ENCODE data around the gene ACLY. TPM values are rescaled to one million over a fixed set of nuclear protein-coding genes. Genes with fewer than 3 reads are reported as not detected.
"Not testable (repeated sequence)": the region's sequence is repeated elsewhere in the genome, so short reads cannot be mapped to it uniquely, and the experiment has no call there.

ACLY gene
- polyA plus RNA-seq, 3 donors, result 87.1 to 95.2 (median 88.7) TPM

DNA sequence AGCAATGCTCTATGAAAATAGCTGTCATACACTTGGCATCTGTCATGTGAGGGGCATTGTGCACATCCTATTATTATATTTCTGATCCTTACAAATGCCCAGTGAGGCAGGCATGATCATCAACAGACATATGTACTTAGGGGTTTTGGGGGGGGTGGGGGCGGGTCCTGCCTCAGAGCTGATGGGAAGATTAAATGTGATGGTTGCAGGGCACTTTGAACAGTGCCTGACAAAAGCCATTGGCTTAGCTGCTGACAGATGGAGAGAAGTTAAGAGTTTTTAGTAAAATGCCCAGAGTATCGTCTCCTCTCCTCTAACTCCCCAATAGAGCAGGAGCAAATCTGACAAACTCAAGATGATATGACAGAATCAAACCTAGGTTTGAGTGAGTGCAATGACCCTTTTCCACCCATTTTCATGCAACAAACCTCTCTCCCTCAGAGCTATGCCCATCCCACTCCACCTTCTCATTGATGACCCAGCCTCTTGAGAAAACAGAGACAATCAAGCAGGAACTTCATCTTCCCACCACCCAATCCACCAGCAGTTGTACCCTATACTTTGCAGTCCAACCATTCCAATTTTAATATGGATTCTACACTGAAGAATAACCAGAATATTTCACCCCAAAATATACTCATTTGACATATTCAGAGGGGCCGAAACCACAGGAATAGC is 58.4 kb downstream of the ACLY start:
- no peak for DNase-seq (ENCODE audit: extremely low read depth in 1 of 11, low read depth in 9 of 11, low spot score in 4 of 11)

DNA sequence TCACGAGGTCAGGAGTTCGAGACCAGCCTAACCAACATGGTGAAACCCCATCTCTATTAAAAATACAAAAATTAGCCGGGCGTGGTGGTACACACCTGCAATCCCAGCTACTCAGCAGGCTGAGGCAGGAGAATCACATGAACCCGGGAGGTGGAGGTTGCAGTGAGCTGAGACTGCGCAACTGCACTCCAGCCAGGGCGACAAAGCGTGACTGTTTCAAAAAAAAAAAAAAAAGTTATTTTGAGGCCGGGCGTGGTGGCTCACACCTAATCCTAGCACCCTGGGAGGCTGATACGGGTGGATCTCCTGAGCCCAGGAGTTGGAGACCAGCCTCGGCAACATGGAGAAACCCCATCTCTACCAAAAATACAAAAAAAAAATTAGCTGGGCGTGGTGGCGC is 67.4 kb downstream of the ACLY start:
- DNase-seq (ENCODE audit: extremely low read depth in 1 of 11, low read depth in 9 of 11, low spot score in 4 of 11), result not testable (repeated sequence)

DNA sequence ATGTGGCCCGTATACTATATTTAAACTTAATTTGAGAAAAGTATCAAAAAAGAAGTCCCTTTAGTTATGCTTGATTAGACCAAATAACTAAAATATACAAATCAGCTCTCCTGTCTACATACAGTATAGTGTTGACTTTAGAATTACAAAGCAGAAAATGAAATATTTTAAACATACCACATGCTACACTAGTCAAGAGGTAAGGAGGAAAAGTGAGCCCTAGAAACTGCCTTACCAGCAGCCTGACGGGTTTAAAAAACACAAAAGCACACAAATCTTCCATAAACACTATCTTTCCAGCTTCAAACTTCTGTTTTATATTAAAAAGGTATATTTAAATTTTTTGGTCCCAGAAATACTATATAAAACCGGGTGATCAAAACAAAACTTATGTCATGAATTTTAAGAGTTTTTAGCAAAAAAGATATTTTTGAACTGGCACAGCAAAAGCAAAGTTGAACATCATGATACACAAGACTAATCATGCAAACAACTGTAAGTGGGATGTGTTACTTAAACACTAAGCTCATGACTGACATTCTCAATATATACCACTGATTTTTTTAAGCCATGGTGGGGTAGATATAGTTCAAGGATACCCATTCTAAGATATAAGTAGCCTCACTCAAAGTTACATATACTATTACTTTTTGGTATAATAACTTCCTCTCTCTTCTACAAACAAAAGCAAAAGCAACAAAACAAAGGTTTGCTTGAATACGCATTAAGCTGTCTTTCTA is 69.3 kb downstream of the ACLY start:
- no peak for DNase-seq (ENCODE audit: extremely low read depth in 1 of 11, low read depth in 9 of 11, low spot score in 4 of 11)

DNA sequence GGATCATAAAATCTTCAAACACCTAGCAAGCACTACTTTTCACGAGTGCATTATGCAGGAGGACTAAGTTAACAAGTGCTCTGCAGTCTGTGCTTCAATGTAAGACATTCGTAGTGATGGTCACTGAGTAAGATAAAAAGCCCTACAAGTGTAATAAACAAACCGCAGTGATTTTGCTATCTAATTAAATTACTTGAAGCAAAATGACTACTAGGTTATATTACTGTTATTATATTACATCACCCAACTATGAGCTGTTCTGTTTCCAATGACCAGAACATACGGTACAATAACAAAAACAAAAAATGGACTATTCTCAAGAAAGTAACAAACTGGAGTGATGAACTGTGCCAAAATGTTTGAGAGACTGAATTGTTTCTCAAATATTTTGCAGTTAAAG is 70.0 kb downstream of the ACLY start:
- DNase-seq (ENCODE audit: extremely low read depth in 1 of 11, low read depth in 9 of 11, low spot score in 4 of 11), result no peak

GRCh38 chr17:41844971-41845370 is 73.8 kb downstream of the ACLY start:
- no peak for DNase-seq (ENCODE audit: extremely low read depth in 1 of 11, low read depth in 9 of 11, low spot score in 4 of 11)

DNA sequence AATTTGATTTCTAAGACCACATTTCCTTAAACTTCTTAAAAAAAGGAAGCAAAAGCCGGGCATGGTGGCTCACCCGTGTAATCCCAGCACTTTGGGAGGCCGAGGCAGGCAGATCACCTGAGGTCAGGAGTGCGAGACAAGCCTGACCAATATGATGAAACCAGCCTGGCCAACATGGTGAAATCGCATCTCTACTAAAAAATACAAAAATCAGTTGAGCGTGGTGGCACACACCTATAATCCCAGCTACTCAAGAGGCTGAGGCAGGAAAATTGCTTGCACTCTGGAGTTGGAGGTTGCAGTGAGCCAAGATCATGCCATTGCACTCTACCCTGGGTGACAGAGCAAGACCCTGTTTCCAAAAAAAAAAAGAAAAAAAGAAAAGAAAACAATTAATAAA is 78.0 kb downstream of the ACLY start:
- not testable (repeated sequence) for DNase-seq (ENCODE audit: extremely low read depth in 1 of 11, low read depth in 9 of 11, low spot score in 4 of 11)

DNA sequence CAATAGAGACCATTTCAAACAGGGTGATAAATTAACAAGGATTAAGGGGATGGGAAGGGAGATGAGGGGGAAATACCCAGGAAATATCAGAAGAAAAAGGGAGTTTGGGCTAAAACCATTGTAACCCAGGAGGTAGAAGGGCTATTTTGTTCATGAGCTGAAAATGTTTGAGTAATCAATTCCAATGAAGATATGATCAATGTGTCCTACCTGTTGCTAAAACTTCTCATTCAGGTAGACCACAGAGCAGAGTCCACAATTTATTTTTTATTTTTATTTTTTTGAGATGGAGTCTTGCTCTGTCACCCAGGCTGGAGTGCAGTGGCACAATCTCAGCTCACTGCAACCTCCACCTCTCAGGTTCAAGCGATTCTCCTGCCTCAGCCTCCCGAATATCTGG is 79.3 kb downstream of the ACLY start:
- not testable (repeated sequence) for DNase-seq (ENCODE audit: extremely low read depth in 1 of 11, low read depth in 9 of 11, low spot score in 4 of 11)

- DNase-seq (ENCODE audit: extremely low read depth in 1 of 11, low read depth in 9 of 11, low spot score in 4 of 11), result no peak
Observed at GRCh38 chr17:41837761-41838538, 80.8 kb downstream of the ACLY start, which contains the start of gene KLHL10. Gene KLHL10 (plus strand): TSS chr17:41837825. CDS start chr17:41837933, 108 bp downstream.

DNA sequence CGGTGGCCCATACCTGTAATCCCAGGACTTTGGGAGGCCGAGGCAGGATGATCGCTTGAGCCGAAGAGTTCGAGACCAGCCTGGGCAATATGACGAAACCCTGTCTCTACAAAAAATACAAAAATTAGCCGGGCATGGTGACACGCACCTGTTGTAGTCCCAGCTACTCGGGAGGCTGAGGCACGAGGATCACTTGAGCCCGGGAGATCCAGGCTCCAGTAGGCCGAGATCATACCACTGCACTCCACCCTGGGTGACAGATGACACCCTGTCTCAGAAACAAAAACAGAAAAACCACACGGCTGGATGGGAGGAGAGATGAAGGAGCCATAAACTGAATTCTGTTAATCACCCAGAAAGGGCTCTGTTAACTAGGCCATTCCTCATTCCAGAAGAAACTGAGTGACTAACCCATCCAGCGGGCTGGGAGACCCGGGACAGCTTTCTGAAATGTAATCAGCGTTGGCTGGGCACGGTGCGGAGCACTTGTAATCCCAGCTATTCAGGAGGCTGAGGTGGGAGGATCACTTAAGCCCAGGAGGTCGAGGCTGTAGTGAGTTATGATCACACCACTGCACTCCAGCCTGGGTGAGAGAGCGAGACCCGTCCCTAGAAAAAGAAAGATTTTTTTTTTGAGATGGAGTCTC is 82.1 kb downstream of the ACLY start:
- no peak for DNase-seq (ENCODE audit: extremely low read depth in 1 of 11, low read depth in 9 of 11, low spot score in 4 of 11)

DNA sequence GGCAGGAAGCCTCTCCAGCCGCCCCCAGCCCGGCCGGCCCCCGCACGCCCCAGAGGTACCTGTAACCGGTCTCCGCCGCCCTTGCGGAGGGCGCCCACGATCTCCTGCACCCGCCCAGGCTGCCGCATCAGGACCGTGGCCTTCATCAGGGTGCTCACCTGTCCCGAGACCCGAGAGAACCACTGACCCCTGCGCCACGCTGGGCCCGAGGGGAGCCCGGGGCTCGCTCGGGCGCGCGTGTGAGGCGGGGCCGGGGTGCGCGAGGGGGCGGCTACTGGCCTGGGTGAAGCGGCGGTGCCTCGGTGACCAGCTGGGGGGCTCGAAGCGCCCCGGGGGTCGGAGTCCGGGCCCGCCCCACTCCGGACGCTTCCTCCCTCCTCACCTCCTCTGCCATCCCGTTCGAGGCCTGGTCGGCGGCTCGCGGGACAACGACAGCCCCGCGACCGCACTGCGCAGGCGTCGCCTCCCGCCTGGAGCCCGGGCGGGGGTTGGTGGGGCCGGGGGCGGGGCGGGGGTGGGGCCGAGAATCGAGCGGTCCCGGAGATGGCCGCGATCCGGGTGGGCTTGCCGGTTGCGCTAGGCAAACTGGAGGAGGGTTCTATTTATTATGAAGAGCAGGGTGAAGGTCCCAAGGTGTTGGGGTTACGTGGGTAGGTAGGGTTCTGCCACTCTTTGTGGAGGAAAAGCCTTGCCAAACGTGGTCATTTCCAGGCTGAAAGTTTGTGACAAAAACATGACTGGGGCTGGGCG is 82.8 kb downstream of the ACLY start, which contains the start of gene NT5C3B:
NT5C3B (minus strand) TSS at position 433 of the 750 bp plus-strand sequence; CDS start at position 394, 39 bp downstream.
- peak in 5 of 11 donors; percentile 34 to 63 (median 54) for DNase-seq (ENCODE audit: extremely low read depth in 1 of 11, low read depth in 9 of 11, low spot score in 4 of 11)

DNA sequence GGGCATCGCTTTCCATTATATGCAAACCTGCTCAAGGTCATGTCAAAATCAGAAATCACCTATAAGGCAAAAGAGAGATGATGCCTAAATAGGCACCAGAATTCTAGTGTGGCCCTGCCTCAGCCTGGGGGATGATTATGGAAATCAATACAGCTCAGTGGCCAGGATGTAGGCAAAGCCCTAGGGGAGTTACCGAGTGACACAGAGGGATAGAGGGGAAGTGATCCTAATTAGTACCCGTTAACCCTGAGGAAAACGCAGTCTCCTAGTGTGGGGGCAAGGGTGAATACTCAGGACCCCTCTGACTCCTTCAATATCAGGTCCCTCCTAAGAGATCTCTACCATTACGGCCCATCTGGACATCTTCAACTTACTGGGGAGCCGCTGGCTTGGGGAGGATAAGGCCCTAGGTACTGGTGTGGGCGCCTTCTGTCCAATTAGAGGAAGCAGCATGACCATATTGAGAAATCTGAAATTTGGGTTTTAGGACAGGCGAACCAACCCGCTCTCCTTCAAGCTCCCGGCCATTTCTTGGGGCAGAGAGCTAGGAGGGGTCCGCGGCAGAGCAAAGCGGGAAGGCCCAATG is 83.4 kb downstream of the ACLY start:
- no peak for DNase-seq (ENCODE audit: extremely low read depth in 1 of 11, low read depth in 9 of 11, low spot score in 4 of 11)

DNA sequence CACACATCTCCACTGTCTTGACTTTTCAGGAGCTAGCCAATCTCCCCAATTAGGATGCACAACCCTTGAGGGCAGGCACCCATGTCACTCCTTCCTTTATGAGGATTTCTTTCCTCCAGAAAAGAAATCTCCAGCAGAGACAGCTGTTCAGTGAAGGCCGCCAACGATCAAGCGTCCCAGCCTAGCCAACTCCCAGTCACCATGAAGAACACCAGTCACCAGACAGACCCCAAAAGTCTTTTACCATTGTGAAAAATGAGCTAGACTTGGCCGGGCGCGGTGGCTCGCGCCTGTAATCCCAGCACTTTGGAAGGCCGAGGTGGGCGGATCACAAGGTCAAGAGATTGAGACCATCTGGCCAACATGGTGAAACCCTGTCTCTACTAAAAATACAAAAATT is 88.8 kb downstream of the ACLY start:
- not testable (repeated sequence) for DNase-seq (ENCODE audit: extremely low read depth in 1 of 11, low read depth in 9 of 11, low spot score in 4 of 11)

DNA sequence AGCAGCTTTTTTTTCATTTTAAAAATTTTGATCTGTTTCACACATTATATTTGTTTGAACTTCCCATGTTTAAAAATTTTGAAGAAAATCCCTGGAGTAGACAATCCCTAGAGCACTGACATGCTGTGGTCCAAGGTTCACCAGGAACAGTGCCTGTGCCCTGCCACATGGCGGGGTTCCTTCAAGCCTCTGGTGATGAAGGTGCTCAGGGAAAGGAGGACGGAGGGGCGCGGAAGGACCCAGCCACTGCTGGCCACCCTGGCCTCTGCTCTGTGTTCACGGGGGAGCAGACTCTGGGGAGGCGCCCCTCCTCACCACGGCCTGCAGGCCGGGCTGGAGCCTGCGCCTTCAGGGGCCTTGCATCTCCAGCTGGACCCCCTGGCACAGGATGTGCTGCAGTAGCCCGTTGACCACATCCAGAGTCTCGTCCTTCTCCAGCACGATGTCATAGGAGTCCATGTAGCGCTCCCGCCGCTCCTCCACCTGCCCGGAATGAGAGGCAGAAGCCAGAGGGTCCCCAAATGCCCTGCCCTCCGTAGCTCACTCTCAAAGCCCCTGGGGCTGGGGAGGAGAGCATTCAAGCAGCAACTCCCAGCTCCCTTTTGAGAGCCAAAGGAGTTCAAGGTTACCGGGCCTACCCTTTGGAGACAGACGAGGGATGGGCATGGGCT is 93.4 kb downstream of the ACLY start:
- DNase-seq (ENCODE audit: extremely low read depth in 1 of 11, low read depth in 9 of 11, low spot score in 4 of 11), result no peak

DNA sequence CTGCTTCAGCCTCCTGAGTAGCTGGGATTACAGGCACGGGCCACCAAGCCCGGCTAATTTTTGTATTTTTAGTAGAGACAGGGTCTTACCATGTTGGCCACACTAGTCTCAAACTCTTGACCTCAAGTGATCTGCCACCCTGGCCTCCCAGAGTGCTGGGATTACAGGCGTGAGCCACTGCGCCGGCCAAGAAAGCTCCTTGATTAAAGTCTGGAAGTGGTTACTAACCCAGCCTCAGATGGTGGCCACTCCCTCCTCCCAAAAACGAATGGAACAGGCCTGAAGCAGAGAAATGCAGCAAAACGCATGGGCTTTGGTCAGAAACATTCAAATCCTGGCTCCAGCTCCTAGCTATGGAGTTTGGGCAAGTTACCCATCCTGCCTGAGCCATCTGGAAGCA is 94.7 kb downstream of the ACLY start:
- no peak for DNase-seq (ENCODE audit: extremely low read depth in 1 of 11, low read depth in 9 of 11, low spot score in 4 of 11)

DNA sequence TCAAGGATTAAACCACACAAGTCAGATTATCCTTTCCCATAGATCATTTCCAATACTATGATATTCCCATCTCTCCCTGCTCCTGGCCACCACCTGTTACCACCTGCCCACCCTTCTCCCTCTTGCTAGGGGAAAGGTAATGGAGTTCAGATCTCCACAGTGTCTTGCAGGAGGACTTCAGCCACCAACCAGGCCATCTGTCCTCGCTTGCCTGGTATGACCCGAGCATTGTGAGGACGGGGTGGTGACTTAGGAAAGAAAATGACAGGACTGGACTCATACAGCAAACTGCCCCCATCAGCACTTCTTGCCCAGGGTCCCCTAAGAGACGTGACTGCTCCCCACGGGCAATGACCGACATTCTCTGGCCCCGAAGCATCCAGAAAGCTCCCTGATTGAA is 95.2 kb downstream of the ACLY start:
- no peak for DNase-seq (ENCODE audit: extremely low read depth in 1 of 11, low read depth in 9 of 11, low spot score in 4 of 11)

- DNase-seq (ENCODE audit: extremely low read depth in 1 of 11, low read depth in 9 of 11, low spot score in 4 of 11), result no peak
Observed at GRCh38 chr17:41823141-41823524, 95.6 kb downstream of the ACLY start.

DNA sequence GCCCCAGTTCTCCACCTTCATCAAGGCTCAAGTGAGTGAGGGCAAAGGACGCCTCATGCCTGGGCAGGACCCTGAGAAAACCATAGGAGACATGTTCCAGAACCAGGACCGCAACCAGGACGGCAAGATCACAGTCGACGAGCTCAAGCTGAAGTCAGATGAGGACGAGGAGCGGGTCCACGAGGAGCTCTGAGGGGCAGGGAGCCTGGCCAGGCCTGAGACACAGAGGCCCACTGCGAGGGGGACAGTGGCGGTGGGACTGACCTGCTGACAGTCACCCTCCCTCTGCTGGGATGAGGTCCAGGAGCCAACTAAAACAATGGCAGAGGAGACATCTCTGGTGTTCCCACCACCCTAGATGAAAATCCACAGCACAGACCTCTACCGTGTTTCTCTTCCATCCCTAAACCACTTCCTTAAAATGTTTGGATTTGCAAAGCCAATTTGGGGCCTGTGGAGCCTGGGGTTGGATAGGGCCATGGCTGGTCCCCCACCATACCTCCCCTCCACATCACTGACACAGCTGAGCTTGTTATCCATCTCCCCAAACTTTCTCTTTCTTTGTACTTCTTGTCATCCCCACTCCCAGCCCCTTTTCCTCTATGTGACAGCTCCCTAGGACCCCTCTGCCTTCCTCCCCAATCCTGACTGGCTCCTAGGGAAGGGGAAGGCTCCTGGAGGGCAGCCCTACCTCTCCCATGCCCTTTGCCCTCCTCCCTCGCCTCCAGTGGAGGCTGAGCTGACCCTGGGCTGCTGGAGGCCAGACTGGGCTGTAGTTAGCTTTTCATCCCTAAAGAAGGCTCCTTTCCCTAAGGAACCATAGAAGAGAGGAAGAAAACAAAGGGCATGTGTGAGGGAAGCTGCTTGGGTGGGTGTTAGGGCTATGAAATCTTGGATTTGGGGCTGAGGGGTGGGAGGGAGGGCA is 96.3 kb downstream of the ACLY start:
- DNase-seq (ENCODE audit: extremely low read depth in 1 of 11, low read depth in 9 of 11, low spot score in 4 of 11), result no peak
